Embryonic facial prominence (tissue), 1 donor: Measurements from ENCODE around the gene DAB2.
"Not testable (repeated sequence)": the region's sequence is repeated elsewhere in the genome, so short reads cannot be mapped to it uniquely, and the experiment has no call there.

Experiments used
- DNase-seq: peaks from one replicate; pipeline ENCODE4 v3.0.0-alpha.2; 2016; ENCODE audit errors: extremely low spot score

The DAB2 gene

DNA sequence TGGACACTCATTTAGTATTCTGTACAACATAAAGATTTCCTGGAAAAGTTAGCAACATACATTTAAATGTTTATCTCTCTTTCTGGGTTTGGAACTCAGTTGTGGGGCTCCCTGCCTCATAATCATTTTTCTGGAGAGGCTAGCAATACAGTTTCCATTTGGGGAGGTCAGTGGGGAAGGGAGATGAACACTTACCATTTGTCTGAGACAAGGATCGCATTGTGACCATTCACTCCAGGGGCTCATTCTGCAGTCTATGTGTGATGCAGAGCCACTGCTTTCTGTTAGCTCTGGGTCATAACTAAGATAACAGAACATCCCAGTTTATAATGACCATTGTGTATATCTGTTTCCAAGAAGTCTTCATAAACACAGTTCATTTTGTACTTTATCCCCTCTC, 82.9 kb downstream of the DAB2 start:
- no peak for DNase-seq

DNA sequence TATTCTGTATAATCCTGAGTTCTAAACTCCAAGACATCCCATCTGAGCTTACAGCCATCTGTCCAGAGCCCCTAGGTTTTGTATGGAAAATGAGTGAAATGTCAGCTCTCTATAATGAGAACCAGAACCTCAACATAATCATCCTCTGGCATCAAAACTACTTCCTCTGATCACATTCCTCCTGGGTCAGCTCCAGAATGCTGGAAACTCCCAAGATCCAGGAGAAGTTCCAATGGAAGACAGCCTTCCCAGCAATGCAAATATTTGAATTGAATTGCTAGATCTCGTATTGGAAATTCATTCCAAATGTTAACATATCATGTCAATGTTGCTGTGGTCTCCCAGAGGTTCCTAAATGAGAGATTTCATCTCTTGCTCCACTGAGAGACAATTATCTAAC, 84.3 kb downstream of the DAB2 start:
- DNase-seq: no peak

DNA sequence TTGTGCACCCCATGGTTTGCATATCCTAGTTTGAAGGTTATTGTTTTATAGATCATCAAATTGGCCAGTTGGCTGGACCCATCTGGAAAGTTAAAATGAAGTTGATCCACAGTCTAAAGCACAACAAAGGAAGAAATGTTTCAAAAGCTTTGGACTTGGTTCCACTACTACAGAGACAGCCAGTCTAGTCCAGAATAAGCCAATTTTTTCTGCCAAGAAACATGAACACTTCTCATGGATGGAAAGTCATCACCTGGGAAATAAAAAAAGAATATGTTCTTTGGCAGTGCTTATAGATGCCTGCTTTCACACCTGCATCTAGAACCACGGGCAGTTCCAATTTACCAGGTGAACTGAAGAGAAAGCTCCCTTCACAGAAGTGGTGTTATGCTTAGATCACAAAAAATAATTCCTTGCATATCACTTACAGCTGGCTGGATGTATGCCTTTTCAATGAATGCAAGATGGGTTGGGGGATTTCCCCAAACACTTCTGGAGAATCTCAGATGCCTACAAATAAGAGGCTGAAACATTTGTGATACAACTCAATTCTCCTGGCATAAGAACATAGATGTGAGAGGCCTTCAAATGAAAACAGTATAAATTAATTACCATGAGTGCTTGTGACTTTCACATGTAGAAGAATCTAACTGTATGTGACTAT, 87.4 kb downstream of the DAB2 start:
- no peak for DNase-seq

DNA sequence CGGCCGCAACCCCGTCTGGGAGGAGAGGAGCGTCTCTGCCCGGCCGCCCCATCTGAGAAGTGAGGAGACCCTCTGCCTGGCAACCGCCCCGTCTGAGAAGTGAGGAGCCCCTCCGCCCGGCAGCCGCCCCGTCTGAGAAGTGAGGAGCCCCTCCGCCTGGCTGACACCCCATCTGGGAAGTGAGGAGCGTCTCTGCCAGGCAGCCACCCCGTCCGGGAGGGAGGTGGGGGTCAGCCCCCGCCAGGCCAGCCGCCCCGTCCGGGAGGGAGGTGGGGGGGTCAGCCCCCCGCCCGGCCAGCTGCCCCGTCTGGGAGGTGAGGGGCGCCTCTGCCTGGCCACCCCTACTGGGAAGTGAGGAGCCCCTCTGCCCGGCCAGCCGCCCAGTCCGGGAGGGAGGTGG, 90.5 kb downstream of the DAB2 start:
- DNase-seq: not testable (repeated sequence)

DNA sequence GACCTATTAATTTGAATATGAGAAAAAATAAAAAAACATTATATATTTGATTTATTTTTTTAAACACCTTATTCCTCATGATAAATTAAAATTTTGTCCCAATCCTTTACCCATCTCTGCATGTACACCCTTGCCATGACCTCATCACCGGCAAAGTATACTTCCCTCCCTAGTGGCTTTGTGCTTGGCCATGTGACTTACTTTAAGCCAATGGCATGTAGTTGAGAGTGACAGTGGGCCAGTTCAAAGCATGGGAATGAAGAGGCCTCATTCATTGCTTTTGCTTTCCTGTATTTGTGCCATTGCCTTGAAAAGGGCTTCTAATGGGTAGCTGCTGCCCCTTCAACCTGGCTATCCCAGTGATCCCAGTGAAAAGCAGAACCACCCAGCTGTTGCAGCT, 91.7 kb downstream of the DAB2 start:
- no peak for DNase-seq

DNA sequence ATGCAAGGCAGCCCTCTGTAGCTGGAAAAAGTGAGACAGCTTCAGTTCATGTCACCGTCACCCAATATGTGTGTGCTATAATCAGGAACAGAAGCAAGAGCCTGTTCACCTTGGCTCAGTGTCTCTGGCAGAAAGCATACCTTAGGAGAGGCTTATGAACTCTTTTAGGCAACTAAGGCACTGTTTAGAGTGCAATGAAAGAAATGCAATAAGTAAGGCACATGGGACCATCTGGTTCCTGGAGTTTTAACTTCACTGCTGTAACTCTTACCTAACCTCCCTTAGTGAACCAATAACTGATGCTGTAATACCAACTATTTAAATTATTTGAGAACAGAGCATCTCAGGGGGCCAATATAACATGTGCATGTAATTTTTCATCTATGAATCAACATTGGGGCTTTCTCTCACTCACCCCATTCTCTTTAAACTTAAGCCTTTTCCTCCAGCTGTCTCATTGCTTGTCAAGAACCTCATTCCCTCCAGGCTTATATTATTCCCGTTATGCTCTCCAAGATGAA, 92.9 kb downstream of the DAB2 start:
- DNase-seq: no peak

DNA sequence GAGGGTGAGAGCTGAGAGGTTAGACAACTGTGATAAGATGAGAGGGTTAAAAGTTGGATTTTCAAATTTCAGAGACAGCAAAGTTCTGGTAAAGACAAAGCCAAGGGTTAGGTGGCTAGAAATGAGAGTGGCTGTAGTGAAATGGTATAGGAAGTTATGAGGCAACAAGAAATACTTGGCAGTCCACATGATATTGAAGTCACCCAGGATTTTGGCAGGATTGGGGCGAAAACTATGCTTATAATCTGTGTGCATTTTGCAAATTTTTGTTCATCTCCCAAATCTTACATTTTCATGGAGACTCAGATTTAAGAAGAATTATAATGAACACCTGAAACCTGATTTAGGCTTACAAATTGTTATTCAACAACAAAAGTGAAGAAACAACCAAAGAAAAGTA, 96.0 kb downstream of the DAB2 start:
- no peak for DNase-seq

DNA sequence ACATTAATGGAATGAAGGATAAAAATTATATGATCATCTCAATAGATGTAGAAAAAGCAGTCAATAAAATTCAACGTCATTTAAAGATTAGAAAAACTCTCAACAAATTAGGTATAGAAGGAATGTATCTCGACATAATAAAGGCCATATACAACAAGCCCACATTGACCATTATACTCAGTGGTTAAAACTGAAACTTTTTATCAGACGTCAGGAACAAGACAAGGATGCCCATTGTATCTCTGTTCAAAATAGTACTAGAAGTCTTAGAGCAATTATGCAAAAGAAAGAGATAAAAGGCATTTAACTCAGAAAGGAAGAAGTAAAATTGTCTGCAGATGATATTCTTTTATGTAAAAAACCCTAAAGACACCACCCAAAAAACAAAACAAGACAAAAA, 101.2 kb downstream of the DAB2 start:
- no peak for DNase-seq
